SU-DHL-6 (cell line): ENCODE results near the gene DOK7.

ENCODE experiments used
- H2AFZ ChIP-seq: fragments of 200-600 bp; sonication (generic); 2 replicates; pipeline ENCODE4 v1.6.1; 2014; ENCODE audit warnings: low read depth, mild to moderate bottlenecking, moderate library complexity, mixed read lengths, antibody characterized with exemption, low read length; ENCODE audit not compliant: severe bottlenecking
- H3F3A ChIP-seq: fragments of 200-600 bp; shearing (Covaris generic); 2 replicates; pipeline ENCODE4 v1.6.0; 2016; ENCODE audit warnings: antibody characterized with exemption, mild to moderate bottlenecking; ENCODE audit not compliant: insufficient read depth
- H3K27ac ChIP-seq: fragments of 200-600 bp; sonication (generic); 2 replicates; pipeline ENCODE4 v1.5.1; 2016; ENCODE audit warnings: low read depth, mild to moderate bottlenecking, low read length, moderate library complexity, mixed read lengths
- H3K27me3 ChIP-seq: fragments of 200-600 bp; sonication (generic), shearing (Covaris generic); 2 replicates; pipeline ENCODE4 v1.6.0; 2014; ENCODE audit warnings: mild to moderate bottlenecking, low read length
- H3K36me3 ChIP-seq: fragments of 200-600 bp; sonication (generic); 2 replicates; pipeline ENCODE4 v1.6.1; 2014; ENCODE audit warnings: mild to moderate bottlenecking, low read length, mixed read lengths
- H3K4me2 ChIP-seq: fragments of 300-600, 200-600 bp; shearing (Covaris generic), sonication (generic); 2 replicates; pipeline ENCODE4 v1.6.0; 2014; ENCODE audit warnings: low read length, low read depth, mild to moderate bottlenecking; ENCODE audit not compliant: poor library complexity, severe bottlenecking
- H3K4me3 ChIP-seq: fragments of 200-600 bp; sonication (generic); 2 replicates; pipeline ENCODE4 v1.5.1; 2014; ENCODE audit warnings: antibody characterized with exemption, low read length, mild to moderate bottlenecking, mixed read lengths; ENCODE audit not compliant: insufficient read depth, poor library complexity, severe bottlenecking
- H3K79me2 ChIP-seq: fragments of 200-600 bp; sonication (generic); 2 replicates; pipeline ENCODE4 v1.6.1; 2014; ENCODE audit warnings: mild to moderate bottlenecking, low read length, moderate library complexity; ENCODE audit not compliant: insufficient read depth
- H3K9ac ChIP-seq: fragments of 200-600 bp; sonication (generic); 2 replicates; pipeline ENCODE4 v1.7.0; 2014; ENCODE audit warnings: mild to moderate bottlenecking, low read length
- H3K9me2 ChIP-seq: fragments of 200-600 bp; sonication (generic); replicated peaks from 2 replicates; pipeline ENCODE4 v1.6.1; 2014; ENCODE audit warnings: low read length; ENCODE audit not compliant: insufficient read depth
- H3K9me3 ChIP-seq: fragments of 200-600 bp; sonication (generic); 2 replicates; pipeline ENCODE4 v1.6.1; 2014; ENCODE audit warnings: low read length, mixed read lengths; ENCODE audit not compliant: insufficient read depth
- H4K20me1 ChIP-seq: fragments of 200-600 bp; sonication (generic); 2 replicates; pipeline ENCODE4 v1.6.1; 2014; ENCODE audit warnings: low read depth, mild to moderate bottlenecking, antibody characterized with exemption, low read length, moderate library complexity, mixed read lengths
- EZH2phosphoT487 ChIP-seq: fragments of 200-600 bp; sonication (generic), shearing (Covaris generic); conservative IDR thresholded peaks from 2 replicates; pipeline ENCODE4 v1.6.1; 2018; ENCODE audit warnings: mild to moderate bottlenecking, antibody characterized with exemption, low read length, moderate library complexity, mixed read lengths
- TF ChIP-seq, protein P1 (sequence below): fragments of 200-600 bp; sonication (generic); IDR thresholded peaks from one replicate; pipeline ENCODE4 v1.5.1; 2017; ENCODE audit warnings: antibody characterized with exemption, mild to moderate bottlenecking, low read length, moderate library complexity; ENCODE audit not compliant: insufficient read depth, poor library complexity, severe bottlenecking

The DOK7 gene

DNA sequence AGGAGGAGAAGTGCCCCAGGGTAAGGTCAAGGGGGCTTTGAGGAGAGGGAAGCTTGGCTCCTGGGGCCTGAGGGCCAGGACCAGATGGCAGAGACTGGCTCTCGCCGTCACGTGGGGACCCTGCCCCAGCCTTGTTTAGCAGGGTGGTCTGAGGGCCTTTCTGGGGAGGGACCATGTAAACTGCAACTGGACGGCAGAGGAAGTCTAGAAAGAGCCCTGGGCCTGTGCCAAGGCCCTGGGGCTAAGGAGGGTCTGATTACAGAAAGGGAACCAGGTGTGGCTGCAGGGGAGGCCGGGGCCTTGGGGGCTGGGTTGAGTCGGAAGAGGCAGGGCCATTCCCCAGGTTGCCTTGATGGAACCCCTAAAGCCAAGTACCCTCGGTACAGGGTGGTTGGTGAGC lies 23.1 kb upstream of the DOK7 start:
- no peak overlapping the region for H3K4me3 ChIP-seq
- H3F3A ChIP-seq, result no peaks in the 10 kb centered on the region
- H3K36me3 ChIP-seq, result no peaks in the 10 kb centered on the region
- no peaks in the 10 kb centered on the region for H3K27me3 ChIP-seq
- no peak overlapping the region for H2AFZ ChIP-seq
- H3K9ac ChIP-seq, result no peak overlapping the region
- no peaks in the 10 kb centered on the region for H4K20me1 ChIP-seq
- H3K79me2 ChIP-seq, result no peaks in the 10 kb centered on the region
- no peaks in the 10 kb centered on the region for H3K9me3 ChIP-seq
- H3K9me2 ChIP-seq, result no peaks in the 10 kb centered on the region
- H3K4me2 ChIP-seq, result no peak overlapping the region
- no peak for TF ChIP-seq EZH2phosphoT487
- TF ChIP-seq, protein P1, sequence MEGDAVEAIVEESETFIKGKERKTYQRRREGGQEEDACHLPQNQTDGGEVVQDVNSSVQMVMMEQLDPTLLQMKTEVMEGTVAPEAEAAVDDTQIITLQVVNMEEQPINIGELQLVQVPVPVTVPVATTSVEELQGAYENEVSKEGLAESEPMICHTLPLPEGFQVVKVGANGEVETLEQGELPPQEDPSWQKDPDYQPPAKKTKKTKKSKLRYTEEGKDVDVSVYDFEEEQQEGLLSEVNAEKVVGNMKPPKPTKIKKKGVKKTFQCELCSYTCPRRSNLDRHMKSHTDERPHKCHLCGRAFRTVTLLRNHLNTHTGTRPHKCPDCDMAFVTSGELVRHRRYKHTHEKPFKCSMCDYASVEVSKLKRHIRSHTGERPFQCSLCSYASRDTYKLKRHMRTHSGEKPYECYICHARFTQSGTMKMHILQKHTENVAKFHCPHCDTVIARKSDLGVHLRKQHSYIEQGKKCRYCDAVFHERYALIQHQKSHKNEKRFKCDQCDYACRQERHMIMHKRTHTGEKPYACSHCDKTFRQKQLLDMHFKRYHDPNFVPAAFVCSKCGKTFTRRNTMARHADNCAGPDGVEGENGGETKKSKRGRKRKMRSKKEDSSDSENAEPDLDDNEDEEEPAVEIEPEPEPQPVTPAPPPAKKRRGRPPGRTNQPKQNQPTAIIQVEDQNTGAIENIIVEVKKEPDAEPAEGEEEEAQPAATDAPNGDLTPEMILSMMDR, result no peak
- no peak overlapping the region for H3K27ac ChIP-seq

DNA sequence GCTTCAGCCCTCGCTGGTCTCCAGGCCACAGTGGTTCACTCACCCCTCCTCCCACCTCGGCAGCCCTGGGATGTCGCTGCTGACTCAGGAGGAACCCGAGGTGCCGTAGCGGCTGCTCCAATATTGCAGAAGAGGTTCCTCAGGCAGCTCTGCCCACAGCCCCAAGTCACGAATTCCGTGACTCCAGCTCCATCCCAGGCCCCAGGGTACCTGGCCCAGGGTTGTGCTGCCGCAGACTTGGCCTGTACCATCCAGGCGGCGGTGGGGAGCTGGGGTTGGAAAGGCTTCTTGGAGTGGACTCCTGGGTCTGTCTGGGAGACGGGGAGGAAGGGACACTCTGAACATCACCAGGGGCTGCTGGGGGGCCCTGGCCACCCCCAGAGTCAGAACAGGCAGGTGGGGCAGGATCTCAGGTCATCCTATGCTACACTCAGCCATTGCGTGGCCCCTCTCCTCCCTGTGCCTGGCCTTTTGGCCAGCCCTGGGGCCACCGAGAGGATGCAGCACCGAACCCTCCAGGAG lies 22.1 kb upstream of the DOK7 start:
- Histone ChIP-seq H3K79me2 (no peaks in the 10 kb centered on the region), H3K4me3 (no peak overlapping the region), H3K27me3 (no peaks in the 10 kb centered on the region), H3K9me3 (no peaks in the 10 kb centered on the region), H2AFZ (no peak overlapping the region), H3F3A (no peaks in the 10 kb centered on the region), H4K20me1 (no peaks in the 10 kb centered on the region), H3K9me2 (no peaks in the 10 kb centered on the region), H3K4me2 (no peak overlapping the region), H3K36me3 (no peaks in the 10 kb centered on the region), H3K9ac (no peak overlapping the region), H3K27ac (no peak overlapping the region)
- TF ChIP-seq EZH2phosphoT487, result no peak
- TF ChIP-seq, protein P1, result no peak

DNA sequence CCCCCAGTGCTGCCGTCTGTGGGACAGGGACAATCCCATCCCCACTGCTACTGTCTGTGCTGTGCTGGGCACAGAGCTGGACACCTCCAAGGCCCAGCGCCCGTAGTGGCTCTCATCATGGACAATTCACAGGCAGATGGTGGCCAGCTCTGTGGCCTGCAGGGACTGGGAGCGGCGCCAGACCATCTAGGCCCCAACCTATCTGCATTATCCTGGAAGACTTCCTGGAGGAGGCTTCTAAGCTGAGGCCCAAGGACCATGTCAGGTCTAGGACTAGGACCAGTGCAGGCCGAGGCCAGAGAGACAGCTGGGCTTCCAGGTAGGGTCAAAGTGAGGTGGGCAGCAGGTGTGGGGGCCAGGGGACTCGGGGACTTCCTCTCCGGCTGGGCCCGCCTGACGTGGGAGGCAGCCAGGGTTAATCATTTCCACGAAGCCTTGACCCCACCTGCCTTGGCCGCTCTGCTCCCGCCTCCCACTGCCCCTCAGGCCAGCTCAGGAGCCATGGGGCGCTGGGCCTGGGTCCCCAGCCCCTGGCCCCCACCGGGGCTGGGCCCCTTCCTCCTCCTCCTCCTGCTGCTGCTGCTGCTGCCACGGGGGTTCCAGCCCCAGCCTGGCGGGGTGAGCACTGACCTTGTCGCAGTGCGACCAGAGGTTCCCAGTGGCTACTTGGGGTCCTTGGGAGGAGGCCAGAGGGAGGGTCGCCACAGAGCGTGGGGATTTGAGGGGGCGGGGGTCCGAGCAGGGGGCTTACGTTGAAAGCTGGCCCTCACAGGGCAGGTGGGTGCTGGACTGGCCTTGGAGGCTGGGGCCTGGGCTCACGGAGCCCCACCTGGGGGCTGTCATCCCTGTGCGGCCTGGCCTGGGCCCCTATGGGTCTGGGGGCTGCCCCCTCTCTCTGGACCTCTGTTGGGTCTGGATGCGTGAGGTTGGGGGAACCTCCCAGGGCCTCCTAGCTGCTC lies 21.3 kb upstream of the DOK7 start, which contains the start of gene HGFAC:
Gene HGFAC, plus strand, starts transcription at position 468 of the 959 bp plus-strand sequence. Its CDS starts 34 bp downstream, at position 502.
- no peaks in the 10 kb centered on the region for H4K20me1 ChIP-seq
- no peak within 1 kb of the TSS for H3K9ac ChIP-seq
- no peak within 1 kb of the TSS for H3K4me3 ChIP-seq
- no peaks in the 10 kb centered on the region for H3K79me2 ChIP-seq
- H2AFZ ChIP-seq, result no peak within 1 kb of the TSS
- H3K27ac ChIP-seq, result no peak within 1 kb of the TSS
- H3K9me3 ChIP-seq, result no peaks in the 10 kb centered on the region
- no peak within 1 kb of the TSS for H3K4me2 ChIP-seq
- TF ChIP-seq, protein P1, result no peak
- no peak for TF ChIP-seq EZH2phosphoT487
- no peaks in the 10 kb centered on the region for H3K27me3 ChIP-seq
- H3F3A ChIP-seq, result no peaks in the 10 kb centered on the region
- H3K36me3 ChIP-seq, result no peaks in the 10 kb centered on the region
- H3K9me2 ChIP-seq, result no peaks in the 10 kb centered on the region
